Embryonic facial prominence (tissue), 1 donor: ENCODE measurements around the gene OPA3.
"Not testable (repeated sequence)": the region's sequence is repeated elsewhere in the genome, so short reads cannot be mapped to it uniquely, and the experiment has no call there.

Experiments used
- DNase-seq: peaks from one replicate; pipeline ENCODE4 v3.0.0-alpha.2; 2016; ENCODE audit errors: extremely low spot score

OPA3 gene

GRCh38 chr19:45522010-45522941 is 62.3 kb downstream of the OPA3 start:
- no peak for DNase-seq

DNA sequence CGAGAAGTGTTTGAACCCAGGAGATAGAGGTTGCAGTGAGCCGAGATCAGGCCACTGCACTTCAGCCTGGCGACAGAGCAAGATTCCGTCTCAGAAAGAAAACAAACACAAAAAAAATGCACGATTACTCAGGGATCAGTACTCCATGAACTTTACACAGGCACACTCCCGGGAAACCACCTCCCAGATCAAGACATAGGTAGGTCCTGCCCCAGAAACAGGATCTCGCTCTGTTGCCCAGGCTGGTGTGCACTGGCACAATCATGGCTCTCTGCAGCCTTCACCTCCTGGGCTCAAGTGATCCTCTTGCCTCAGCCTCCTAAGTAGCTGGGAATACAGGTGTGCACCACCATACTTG is 66.2 kb downstream of the OPA3 start:
- no peak for DNase-seq

- no peak for DNase-seq
Measured at GRCh38 chr19:45517641-45518468, 66.7 kb downstream of the OPA3 start.

- no peak for DNase-seq
Measured at GRCh38 chr19:45517238-45517637, 67.4 kb downstream of the OPA3 start.

DNA sequence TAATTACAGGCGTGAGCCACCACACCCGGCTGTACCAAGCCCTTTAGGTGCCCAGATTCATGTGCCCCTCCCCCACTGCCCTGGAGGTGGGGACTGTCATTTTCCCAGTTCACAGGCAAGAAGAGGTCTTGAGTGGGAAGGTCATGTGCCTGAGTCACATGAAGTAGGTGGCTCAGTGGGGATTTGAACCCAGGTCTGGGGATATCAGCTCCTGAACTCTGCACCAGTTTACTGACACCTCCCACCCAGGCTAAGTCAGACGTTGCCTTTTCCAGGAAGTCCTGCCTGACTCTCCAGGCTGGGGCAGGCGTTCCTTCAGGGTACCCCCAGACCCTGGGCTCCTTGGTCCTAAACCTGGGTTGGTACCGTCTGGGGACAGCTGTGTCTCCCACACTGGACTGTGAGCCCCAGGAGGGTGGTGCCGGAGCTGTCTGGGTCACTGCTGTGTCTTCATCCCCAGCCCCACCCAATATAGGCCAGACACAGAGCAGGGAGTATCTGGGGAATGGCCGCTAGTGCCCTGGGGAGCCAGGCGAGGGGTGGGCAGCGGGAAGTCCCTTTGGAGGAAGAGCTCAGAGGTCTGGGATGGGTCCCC is 68.7 kb downstream of the OPA3 start:
- no peak for DNase-seq

- DNase-seq: no peak
Measured at GRCh38 chr19:45515081-45515624, 69.4 kb downstream of the OPA3 start.

- DNase-seq: no peak
Measured at GRCh38 chr19:45514376-45515051, 70.1 kb downstream of the OPA3 start.

DNA sequence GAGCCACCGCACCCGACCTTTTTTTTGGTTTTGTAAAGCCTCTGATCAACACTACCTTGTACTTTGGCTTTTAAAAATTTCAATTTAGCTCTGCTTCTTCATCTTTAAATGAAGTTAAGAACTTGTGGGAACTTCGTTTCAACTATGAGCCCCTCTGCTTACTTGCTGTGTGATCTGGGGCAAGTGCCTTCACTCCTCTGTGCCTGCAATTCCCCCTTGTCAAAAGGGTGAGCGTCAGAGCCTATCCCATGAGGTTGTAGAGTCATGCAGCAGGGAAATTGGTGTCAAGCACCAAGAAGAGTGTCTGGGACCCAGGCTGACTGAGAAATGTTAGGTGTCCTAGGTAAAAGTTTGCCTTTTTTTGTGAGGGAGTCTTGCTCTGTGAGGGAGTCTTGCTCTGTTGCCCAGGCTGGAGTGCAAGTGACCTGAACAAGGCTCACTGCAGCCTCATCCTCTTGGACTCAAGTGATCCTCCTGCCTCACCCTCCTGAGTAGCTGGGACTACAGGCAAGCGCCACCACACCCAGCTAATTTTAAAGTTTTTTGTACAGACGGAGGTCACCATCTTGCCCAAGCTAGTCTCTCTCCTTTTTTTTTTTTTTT is 71.6 kb downstream of the OPA3 start:
- no peak for DNase-seq

GRCh38 chr19:45511074-45511473 is 73.5 kb downstream of the OPA3 start:
- DNase-seq: no peak

DNA sequence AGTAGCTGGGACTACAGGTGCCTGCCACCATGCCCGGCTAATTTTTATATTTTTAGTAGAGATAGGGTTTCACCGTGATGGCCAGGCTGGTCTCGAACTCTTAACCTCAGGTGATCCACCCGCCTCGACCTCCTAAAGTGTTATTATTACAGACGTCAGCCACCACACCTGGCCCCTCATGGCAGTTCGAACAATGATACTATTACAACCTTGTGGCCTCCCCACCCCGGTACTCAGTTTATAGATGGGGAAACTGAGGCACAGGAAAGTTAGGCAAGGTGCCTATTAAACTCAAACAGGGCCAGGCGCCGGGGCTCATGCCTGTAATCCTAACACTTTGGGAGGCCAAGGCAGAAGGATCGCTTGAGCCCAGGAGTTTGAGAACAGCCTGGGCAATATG is 74.2 kb downstream of the OPA3 start:
- DNase-seq: not testable (repeated sequence)

DNA sequence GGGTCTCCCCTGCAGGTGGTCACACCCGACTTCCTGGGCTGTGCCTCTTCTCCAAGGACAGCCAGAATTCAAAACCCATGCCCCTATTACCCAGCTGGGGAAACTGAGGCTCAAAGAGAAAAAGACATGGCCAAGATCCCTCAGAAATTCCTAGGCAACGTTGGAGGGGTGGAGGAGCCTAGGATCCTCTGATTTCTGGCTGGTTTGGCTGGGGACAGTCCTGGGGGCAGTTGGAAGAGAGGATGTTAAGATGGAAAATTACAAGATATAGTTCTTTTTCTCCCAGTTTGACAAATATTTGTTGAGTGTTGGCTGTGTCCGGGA is 74.9 kb downstream of the OPA3 start:
- DNase-seq: no peak

- no peak for DNase-seq
Measured at GRCh38 chr19:45508861-45509691, 75.5 kb downstream of the OPA3 start.

DNA sequence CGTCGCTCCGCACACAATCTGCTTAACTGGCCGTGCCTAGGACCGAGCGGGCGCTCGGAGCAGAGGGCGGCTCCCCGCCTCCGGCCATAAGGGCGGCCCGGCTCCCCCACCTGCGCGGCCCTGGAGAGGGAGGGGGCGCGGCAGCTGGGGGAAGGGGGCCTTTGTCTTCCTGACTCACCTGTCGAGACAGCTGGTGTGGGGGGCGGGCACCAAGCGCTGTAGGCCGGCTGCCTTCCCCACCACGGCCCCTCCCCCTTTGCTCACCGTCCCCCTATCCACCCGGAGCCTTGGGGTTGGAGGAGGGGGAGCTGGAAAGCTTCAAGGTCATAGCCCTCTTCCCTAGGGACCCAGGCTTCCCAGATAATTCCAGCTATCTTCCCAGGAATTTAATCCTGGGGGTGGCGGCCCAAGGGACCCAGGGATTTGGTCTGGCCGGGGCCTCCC is 76.2 kb downstream of the OPA3 start:
- DNase-seq: no peak

DNA sequence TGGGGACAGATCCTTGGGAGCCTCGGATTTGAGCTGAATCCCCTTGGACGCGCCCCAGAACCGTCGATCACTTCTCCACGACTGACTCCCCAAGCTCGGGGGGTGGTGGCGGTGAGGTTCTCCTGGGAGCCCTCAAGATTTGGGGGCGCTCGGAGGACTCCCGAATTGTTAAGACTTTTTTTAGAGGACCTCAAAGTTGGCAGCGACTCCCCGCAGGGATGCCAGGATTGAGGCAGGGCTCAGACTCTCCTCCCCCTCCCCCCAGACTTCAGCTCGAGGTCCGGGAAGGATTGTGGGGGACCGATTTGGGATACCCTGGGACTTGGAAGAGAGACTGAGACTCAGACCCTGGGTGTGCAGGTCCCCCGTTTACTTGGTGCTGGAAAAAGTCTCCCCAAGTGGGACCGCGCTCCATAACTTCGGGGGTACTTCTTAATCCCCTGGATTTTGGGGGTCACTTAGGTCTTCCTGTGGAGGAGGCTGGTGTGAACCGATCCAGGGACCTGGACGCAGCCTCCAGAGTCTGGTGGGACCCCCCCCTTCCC is 76.7 kb downstream of the OPA3 start:
- no peak for DNase-seq

- peak; percentile 58 for DNase-seq
Measured at GRCh38 chr19:45506989-45507871, 77.4 kb downstream of the OPA3 start, which contains the start of gene VASP. Gene VASP, plus strand, starts transcription at chr19:45507479. Its CDS starts 293 bp downstream, at chr19:45507772.

DNA sequence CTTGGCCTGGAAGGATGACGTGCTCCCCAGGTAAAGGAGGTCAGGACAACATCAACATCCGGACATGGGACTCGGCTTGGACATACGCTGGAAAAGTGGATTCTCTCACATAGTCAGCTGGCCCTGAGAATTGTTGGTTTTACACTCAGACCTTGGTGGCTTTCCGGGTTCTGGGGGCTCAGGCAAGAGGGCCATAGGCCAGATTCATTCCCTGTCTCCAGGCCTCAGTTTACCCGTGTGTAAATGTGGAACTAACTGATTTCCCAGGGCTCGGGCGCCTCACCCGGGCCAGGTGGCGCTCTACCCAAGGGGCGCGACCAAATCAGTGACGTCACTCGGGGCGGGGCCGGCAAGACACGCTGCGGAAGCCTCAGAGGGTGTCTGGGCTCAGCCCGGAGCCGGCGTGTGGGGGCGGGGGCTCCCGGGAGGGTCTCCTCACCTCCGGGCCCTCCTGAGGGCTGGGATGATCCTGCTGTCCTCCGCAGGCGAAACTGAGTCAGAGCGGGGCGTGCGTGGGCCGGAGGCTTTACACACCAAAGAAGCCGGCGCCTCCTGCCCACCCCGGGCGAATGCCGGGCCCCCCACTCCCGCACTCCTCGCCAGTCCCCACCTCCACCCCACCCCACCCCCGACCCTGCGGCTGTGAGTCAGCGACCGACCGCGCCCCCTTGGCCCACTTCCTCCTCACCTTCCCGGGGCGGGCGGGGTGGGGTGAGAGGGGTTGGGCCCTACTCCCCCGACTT is 78.2 kb downstream of the OPA3 start:
- peak; percentile 72 for DNase-seq

- DNase-seq: no peak
Measured at GRCh38 chr19:45505996-45506245, 78.7 kb downstream of the OPA3 start.
